ENCODE results near the gene TAS2R3. TPM values are rescaled to one million over a fixed set of nuclear protein-coding genes. Genes with fewer than 3 reads are reported as not detected.

TAS2R3 gene
- total and polyA plus RNA-seq, 2 of the 13 experiments (the other 11 are each of a cell fraction or from before 2014, with no cell fraction given): 0.74 to 1.1 TPM

DNA sequence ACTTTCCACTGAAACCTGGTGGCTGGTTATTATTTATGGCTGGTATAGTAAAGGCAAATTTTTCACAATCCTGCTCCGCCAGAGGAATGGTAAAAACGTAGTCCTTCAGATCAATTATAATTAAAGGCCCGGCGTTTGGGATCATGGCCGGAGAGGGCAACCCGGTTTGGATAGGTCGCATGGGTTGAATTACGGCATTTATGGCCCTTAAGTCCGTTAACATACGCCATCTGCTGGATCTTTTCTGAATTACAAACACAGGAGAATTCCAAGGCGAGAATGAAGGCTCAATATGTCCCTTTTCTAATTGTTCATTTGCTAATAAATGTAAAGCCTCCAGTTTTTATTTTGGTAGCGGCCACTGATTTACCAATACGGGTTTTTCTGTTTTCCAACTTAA, 11.3 kb upstream of the TAS2R3 start:
- H3K36me3 ChIP-seq (replicated peaks in 1 of 2; ENCODE audit: control insufficient read depth in 1 of 2, insufficient read depth in 2 of 2, low read length in 2 of 2): peaks cover 17 to 65% of the 10 kb centered on the region in 2 experiments
- in situ Hi-C loops (cut with HindIII; ENCODE audit: extremely low pct_ligation_motif_present, low pct_unique_long_range_greater_than_20kb): no loop called here
- ChIA-PET CTCF (ENCODE audit: low intra/inter-chr PET ratio, low total read pairs) (no interaction called here), POLR2A (no interaction called here)
- no peak overlapping the region for H3K4me2 ChIP-seq (ENCODE audit: low read depth, low read length)
- H3K27ac ChIP-seq (ENCODE audit: extremely low read length, insufficient read depth, low read length): no peak overlapping the region
- no peaks in the 10 kb centered on the region for H3K27me3 ChIP-seq (ENCODE audit: control insufficient read depth in 1 of 2, insufficient read depth in 2 of 2, low read length in 2 of 2)
- TSS peak; percentile 6 for BruUV-seq (replicated peaks)
- DNase-seq (ENCODE audit: low spot score): no peak
- no peak overlapping the region for H3K9ac ChIP-seq (ENCODE audit: insufficient read depth, low read depth, low read length)
- no peak for ATAC-seq
- WGBS (ENCODE audit: low lambda C conversion rate): 96% methylated on average over 13 of the region's 13 CpGs
- H2AFZ ChIP-seq (ENCODE audit: low read length): no peak overlapping the region
- FAIRE-seq: no peak
- TF ChIP-seq, protein P1, sequence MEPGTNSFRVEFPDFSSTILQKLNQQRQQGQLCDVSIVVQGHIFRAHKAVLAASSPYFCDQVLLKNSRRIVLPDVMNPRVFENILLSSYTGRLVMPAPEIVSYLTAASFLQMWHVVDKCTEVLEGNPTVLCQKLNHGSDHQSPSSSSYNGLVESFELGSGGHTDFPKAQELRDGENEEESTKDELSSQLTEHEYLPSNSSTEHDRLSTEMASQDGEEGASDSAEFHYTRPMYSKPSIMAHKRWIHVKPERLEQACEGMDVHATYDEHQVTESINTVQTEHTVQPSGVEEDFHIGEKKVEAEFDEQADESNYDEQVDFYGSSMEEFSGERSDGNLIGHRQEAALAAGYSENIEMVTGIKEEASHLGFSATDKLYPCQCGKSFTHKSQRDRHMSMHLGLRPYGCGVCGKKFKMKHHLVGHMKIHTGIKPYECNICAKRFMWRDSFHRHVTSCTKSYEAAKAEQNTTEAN (CRISPR knock-in tag; conservative IDR thresholded peaks at IDR 0.05): no peak
- TF ChIP-seq, protein P2, sequence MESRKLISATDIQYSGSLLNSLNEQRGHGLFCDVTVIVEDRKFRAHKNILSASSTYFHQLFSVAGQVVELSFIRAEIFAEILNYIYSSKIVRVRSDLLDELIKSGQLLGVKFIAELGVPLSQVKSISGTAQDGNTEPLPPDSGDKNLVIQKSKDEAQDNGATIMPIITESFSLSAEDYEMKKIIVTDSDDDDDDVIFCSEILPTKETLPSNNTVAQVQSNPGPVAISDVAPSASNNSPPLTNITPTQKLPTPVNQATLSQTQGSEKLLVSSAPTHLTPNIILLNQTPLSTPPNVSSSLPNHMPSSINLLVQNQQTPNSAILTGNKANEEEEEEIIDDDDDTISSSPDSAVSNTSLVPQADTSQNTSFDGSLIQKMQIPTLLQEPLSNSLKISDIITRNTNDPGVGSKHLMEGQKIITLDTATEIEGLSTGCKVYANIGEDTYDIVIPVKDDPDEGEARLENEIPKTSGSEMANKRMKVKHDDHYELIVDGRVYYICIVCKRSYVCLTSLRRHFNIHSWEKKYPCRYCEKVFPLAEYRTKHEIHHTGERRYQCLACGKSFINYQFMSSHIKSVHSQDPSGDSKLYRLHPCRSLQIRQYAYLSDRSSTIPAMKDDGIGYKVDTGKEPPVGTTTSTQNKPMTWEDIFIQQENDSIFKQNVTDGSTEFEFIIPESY (CRISPR knock-in tag; IDR thresholded peaks at IDR 0.05): peak; percentile 80; the same call in 1 of the 2 replicates
- peaks cover 5% of the 10 kb centered on the region; the same call in 1 of the 2 replicates for H4K20me1 ChIP-seq (ENCODE audit: insufficient read depth, low read length)
- H3K4me1 ChIP-seq (ENCODE audit: insufficient read depth, low read length): no peaks in the 10 kb centered on the region
- intact Hi-C loops (cut with micrococcal nuclease; ENCODE audit: unreplicated experiment): no loop called here
- peaks cover 33% of the 10 kb centered on the region for H3K9me3 ChIP-seq (ENCODE audit: low read length)
- H3K79me2 ChIP-seq (ENCODE audit: insufficient read depth, low read length): no peaks in the 10 kb centered on the region
- no peak overlapping the region for H3K4me3 ChIP-seq (replicated peaks in 1 of 3; ENCODE audit: insufficient read depth in 1 of 3, low read depth in 2 of 3, low read length in 3 of 3)

DNA sequence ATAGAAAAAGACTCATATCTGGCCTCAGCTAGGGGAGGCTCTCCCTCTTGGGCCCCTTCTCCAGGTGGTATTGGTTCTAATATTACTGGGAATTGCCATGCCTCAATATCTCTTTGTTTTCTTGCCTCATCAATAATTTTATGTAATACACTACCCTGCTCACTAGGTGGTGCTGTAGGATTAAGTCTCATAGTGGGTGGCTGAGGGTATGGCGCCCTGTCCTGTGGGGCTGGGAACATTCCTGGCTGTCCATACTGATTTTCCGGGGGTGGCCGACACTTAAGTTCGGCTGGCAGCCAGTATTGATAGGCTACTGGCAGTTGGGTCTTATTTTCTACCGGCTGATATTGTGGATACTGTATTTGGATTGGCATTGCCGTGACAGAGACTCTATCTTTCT, 9.0 kb upstream of the TAS2R3 start:
- Histone ChIP-seq H3K36me3 (replicated peaks in 1 of 2; ENCODE audit: control insufficient read depth in 1 of 2, insufficient read depth in 2 of 2, low read length in 2 of 2) (peaks cover 17 to 65% of the 10 kb centered on the region in 2 experiments), H3K9me3 (ENCODE audit: low read length) (peaks cover 31% of the 10 kb centered on the region), H3K4me2 (ENCODE audit: low read depth, low read length) (no peak overlapping the region), H3K27ac (ENCODE audit: extremely low read length, insufficient read depth, low read length) (no peak overlapping the region), H3K27me3 (ENCODE audit: control insufficient read depth in 1 of 2, insufficient read depth in 2 of 2, low read length in 2 of 2) (no peaks in the 10 kb centered on the region), H4K20me1 (ENCODE audit: insufficient read depth, low read length) (peaks cover 5% of the 10 kb centered on the region; the same call in 1 of the 2 replicates), H3K9ac (ENCODE audit: insufficient read depth, low read depth, low read length) (no peak overlapping the region), H3K4me1 (ENCODE audit: insufficient read depth, low read length) (no peaks in the 10 kb centered on the region), H3K4me3 (replicated peaks in 1 of 3; ENCODE audit: insufficient read depth in 1 of 3, low read depth in 2 of 3, low read length in 3 of 3) (no peak overlapping the region), H3K79me2 (ENCODE audit: insufficient read depth, low read length) (no peaks in the 10 kb centered on the region), H2AFZ (ENCODE audit: low read length) (no peak overlapping the region)
- peak; percentile 46 for DNase-seq (ENCODE audit: low spot score)
- in situ Hi-C loops (cut with HindIII; ENCODE audit: extremely low pct_ligation_motif_present, low pct_unique_long_range_greater_than_20kb) (no loop called here), intact Hi-C loops (cut with micrococcal nuclease; ENCODE audit: unreplicated experiment) (loop anchor here (2.0 kb wide), 1 partner anchor 32 kb away; no protein-coding TSS in a partner anchor)
- ChIA-PET POLR2A (no interaction called here), CTCF (ENCODE audit: low intra/inter-chr PET ratio, low total read pairs) (interaction anchor here (1.2 to 1.7 kb wide), 2 partner anchors 31 to 32 kb away, joined by 6 read pairs; no protein-coding TSS in a partner anchor)
- peak; percentile 68 for ATAC-seq
- FAIRE-seq: peak; percentile 32
- WGBS (ENCODE audit: low lambda C conversion rate): 94% methylated on average over 6 of the region's 6 CpGs
- no TSS peak for BruUV-seq (replicated peaks)
- TF ChIP-seq, protein P3, sequence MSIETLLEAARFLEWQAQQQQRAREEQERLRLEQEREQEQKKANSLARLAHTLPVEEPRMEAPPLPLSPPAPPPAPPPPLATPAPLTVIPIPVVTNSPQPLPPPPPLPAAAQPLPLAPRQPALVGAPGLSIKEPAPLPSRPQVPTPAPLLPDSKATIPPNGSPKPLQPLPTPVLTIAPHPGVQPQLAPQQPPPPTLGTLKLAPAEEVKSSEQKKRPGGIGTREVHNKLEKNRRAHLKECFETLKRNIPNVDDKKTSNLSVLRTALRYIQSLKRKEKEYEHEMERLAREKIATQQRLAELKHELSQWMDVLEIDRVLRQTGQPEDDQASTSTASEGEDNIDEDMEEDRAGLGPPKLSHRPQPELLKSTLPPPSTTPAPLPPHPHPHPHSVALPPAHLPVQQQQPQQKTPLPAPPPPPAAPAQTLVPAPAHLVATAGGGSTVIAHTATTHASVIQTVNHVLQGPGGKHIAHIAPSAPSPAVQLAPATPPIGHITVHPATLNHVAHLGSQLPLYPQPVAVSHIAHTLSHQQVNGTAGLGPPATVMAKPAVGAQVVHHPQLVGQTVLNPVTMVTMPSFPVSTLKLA (IDR thresholded peaks at IDR 0.05): no peak
- TF ChIP-seq REXO4 (CRISPR knock-in tag; IDR thresholded peaks at IDR 0.05; ENCODE audit: borderline replicate concordance) (no peak), HOXA3 (CRISPR knock-in tag; IDR thresholded peaks at IDR 0.05) (no peak), MBNL3 (CRISPR knock-in tag; conservative IDR thresholded peaks at IDR 0.05) (no peak), KDM4B (CRISPR knock-in tag; IDR thresholded peaks at IDR 0.05) (no peak)
- TF ChIP-seq, protein P4, sequence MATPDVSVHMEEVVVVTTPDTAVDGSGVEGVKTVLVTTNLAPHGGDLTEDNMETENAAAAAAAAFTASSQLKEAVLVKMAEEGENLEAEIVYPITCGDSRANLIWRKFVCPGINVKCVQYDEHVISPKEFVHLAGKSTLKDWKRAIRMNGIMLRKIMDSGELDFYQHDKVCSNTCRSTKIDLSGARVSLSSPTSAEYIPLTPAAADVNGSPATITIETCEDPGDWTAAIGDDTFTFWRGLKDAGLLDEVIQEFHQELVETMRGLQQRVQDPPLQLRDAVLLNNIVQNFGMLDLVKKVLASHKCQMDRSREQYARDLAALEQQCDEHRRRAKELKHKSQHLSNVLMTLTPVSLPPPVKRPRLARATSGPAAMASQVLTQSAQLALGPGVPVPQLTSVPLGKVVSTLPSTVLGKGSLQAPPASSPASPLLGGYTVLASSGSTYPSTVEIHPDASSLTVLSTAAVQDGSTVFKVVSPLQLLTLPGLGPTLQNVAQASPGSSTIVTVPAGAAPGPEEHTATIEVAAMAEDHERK (CRISPR knock-in tag; IDR thresholded peaks at IDR 0.05; ENCODE audit: low read depth): no peak
- TF ChIP-seq, protein P5, sequence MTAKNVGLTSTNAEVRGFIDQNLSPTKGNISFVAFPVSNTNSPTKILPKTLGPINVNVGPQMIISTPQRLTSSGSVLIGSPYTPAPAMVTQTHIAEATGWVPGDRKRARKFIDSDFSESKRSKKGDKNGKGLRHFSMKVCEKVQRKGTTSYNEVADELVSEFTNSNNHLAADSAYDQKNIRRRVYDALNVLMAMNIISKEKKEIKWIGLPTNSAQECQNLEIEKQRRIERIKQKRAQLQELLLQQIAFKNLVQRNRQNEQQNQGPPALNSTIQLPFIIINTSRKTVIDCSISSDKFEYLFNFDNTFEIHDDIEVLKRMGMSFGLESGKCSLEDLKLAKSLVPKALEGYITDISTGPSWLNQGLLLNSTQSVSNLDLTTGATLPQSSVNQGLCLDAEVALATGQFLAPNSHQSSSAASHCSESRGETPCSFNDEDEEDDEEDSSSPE (CRISPR knock-in tag; IDR thresholded peaks at IDR 0.05): no peak
